Keratinocyte (primary cell): ENCODE measurements around the gene NCOA4. TPM values are rescaled to one million over a fixed set of nuclear protein-coding genes. Genes with fewer than 3 reads are reported as not detected.

Source experiments
- DNase-seq: peaks from one replicate; pipeline ENCODE4 v3.0.0-alpha.2; 2011; ENCODE audit warnings: low read depth, missing footprints, low spot score
- FAIRE-seq: peaks from 2 replicates; lab custom pipeline; 2011; peaks lifted over from hg19 to GRCh38; lab: Jason Lieb, UNC
- H2AFZ ChIP-seq: 2 replicates; pipeline ENCODE4 v1.6.0; 2012; ENCODE audit warnings: low read length, control low read depth, inconsistent platforms; ENCODE audit not compliant: control insufficient read depth
- H3K27ac ChIP-seq: 2 replicates; pipeline ENCODE4 v1.5.1; 2011; ENCODE audit warnings: low read length; ENCODE audit not compliant: control insufficient read depth, insufficient read depth
- H3K27me3 ChIP-seq: 3 replicates; pipeline ENCODE4 v1.6.0; 2011; ENCODE audit warnings: low read length; ENCODE audit not compliant: control insufficient read depth, insufficient read depth; ENCODE audit errors: extremely low read depth
- H3K36me3 ChIP-seq, 2 experiments: 2 replicates in 1 of 2; 3 replicates in 1 of 2; pipeline ENCODE4 v1.5.1; 2011; ENCODE audit warnings: low read length in 2 of 2, mild to moderate bottlenecking in 1 of 2; ENCODE audit not compliant: control insufficient read depth in 2 of 2, insufficient read depth in 2 of 2; ENCODE audit errors: extremely low read depth in 1 of 2
- H3K4me1 ChIP-seq: 3 replicates; pipeline ENCODE4 v1.5.1; 2011; ENCODE audit warnings: low read length; ENCODE audit not compliant: control insufficient read depth, insufficient read depth; ENCODE audit errors: extremely low read depth
- H3K4me2 ChIP-seq: 3 replicates; pipeline ENCODE4 v1.6.0; 2011; ENCODE audit warnings: low read depth, low read length; ENCODE audit not compliant: control insufficient read depth, insufficient read depth; ENCODE audit errors: extremely low read depth
- H3K4me3 ChIP-seq, 3 experiments: fragments of 200-600 bp in 1 of 3; sonication (generic) in 1 of 3; 2 replicates in 2 of 3; 3 replicates in 1 of 3; pipeline ENCODE4 v1.5.1; 2011 to 2016; ENCODE audit warnings: low read length in 3 of 3, mild to moderate bottlenecking in 3 of 3, control low read depth in 2 of 3, inconsistent platforms in 1 of 3, low read depth in 1 of 3, mixed read lengths in 1 of 3, mixed run types in 1 of 3, moderate library complexity in 1 of 3; ENCODE audit not compliant: control insufficient read depth in 2 of 3, insufficient read depth in 2 of 3; ENCODE audit errors: extremely low read depth in 1 of 3
- H3K79me2 ChIP-seq: 2 replicates; pipeline ENCODE4 v1.6.0; 2012; ENCODE audit warnings: low read length; ENCODE audit not compliant: control insufficient read depth, insufficient read depth
- H3K9ac ChIP-seq: 3 replicates; pipeline ENCODE4 v1.6.0; 2011; ENCODE audit warnings: low read length; ENCODE audit not compliant: control insufficient read depth, insufficient read depth; ENCODE audit errors: extremely low read depth
- H3K9me1 ChIP-seq: 3 replicates; pipeline ENCODE4 v1.6.0; 2011; ENCODE audit warnings: low read length; ENCODE audit not compliant: control insufficient read depth, insufficient read depth; ENCODE audit errors: extremely low read depth
- H3K9me3 ChIP-seq: 2 replicates; pipeline ENCODE4 v1.5.1; 2012; ENCODE audit warnings: low read depth, low read length; ENCODE audit not compliant: control insufficient read depth
- H4K20me1 ChIP-seq: 3 replicates; pipeline ENCODE4 v1.6.0; 2011; ENCODE audit warnings: low read length; ENCODE audit not compliant: control insufficient read depth, insufficient read depth; ENCODE audit errors: extremely low read depth
- EZH2 ChIP-seq: IDR thresholded peaks from one replicate; pipeline ENCODE4 v1.6.1; 2012; ENCODE audit warnings: inconsistent platforms, mild to moderate bottlenecking, low read length, moderate library complexity
- dilution Hi-C: fragments of 300-500 bp; cut with MboI; formaldehyde crosslinking; loops from one replicate; pipeline ENCODE4 v1.7.0; 2020; ENCODE audit warnings: low sequenced_read_pairs; ENCODE audit not compliant: extremely low pct_ligation_motif_present
- polyA plus RNA-seq, 5 experiments: library from polyadenylated mRNA; depleted of rRNA in 3 of 5; stranded (reverse) in 3 of 5; stranded (forward) in 1 of 5; unstranded in 1 of 5; fragments of >200 nt; gene quantifications; 1 replicate in 1 of 5; 2 replicates in 3 of 5; 3 replicates in 1 of 5; pipeline versions ENCODE4 v1.2.1 to v1.2.3, GENCODE V29; 2011 to 2012; ENCODE audit warnings: missing spikeins in 2 of 5, low read depth in 1 of 5, low replicate concordance in 1 of 5
- TF ChIP-seq, protein P1 (sequence below), 3 experiments: IDR thresholded peaks in 1 of 3; conservative IDR thresholded peaks in 1 of 3; optimal IDR thresholded peaks in 1 of 3; 2 replicates in 2 of 3; 3 replicates in 1 of 3; pipeline versions ENCODE3 to v1.5.1; 2011; ENCODE audit warnings: low read length in 3 of 3, mild to moderate bottlenecking in 3 of 3, moderate library complexity in 2 of 3, control low read depth in 1 of 3, inconsistent platforms in 1 of 3; ENCODE audit not compliant: insufficient read depth in 2 of 3; ENCODE audit errors: extremely low read depth in 1 of 3

NCOA4 gene
- polyA plus RNA-seq, 1 donor (not counting 4 experiments of a cell fraction or from before 2014, with no cell fraction given), result 179 TPM

DNA sequence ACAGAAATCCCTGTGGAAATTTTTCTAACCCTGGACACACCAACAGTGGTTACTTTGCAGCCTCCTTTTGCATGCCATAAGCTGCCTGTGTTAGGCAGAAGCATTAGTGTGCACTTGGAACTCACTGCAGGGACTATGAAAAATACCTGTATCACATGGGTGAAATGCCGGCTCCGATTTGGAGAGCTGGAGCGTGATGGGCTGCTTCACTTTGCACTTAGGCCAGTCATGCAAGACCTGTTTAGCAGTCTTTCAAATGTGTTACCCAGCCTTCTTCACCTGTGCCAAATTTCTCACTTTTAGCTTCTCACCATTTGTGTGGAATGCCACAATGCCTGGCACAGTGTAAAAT lies 11.3 kb downstream of the NCOA4 start:
- FAIRE-seq (no peak), DNase-seq (no peak)
- Histone ChIP-seq H3K4me3 (no peak overlapping the region), H3K36me3 (peaks cover 9 to 17% of the 10 kb centered on the region in 2 experiments), H3K27ac (no peak overlapping the region), H3K27me3 (no peaks in the 10 kb centered on the region), H3K79me2 (peaks cover 97% of the 10 kb centered on the region), H3K9me1 (peaks cover 8% of the 10 kb centered on the region), H3K4me2 (no peak overlapping the region), H2AFZ (no peak overlapping the region), H4K20me1 (peaks cover 38% of the 10 kb centered on the region), H3K4me1 (peaks cover 31% of the 10 kb centered on the region), H3K9me3 (no peaks in the 10 kb centered on the region), H3K9ac (no peak overlapping the region)
- TF ChIP-seq EZH2, result no peak
- TF ChIP-seq, protein P1, sequence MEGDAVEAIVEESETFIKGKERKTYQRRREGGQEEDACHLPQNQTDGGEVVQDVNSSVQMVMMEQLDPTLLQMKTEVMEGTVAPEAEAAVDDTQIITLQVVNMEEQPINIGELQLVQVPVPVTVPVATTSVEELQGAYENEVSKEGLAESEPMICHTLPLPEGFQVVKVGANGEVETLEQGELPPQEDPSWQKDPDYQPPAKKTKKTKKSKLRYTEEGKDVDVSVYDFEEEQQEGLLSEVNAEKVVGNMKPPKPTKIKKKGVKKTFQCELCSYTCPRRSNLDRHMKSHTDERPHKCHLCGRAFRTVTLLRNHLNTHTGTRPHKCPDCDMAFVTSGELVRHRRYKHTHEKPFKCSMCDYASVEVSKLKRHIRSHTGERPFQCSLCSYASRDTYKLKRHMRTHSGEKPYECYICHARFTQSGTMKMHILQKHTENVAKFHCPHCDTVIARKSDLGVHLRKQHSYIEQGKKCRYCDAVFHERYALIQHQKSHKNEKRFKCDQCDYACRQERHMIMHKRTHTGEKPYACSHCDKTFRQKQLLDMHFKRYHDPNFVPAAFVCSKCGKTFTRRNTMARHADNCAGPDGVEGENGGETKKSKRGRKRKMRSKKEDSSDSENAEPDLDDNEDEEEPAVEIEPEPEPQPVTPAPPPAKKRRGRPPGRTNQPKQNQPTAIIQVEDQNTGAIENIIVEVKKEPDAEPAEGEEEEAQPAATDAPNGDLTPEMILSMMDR (optimal IDR thresholded peaks at IDR 0.05 in 1 of 3, IDR thresholded peaks at IDR 0.05 in 1 of 3, conservative IDR thresholded peaks at IDR 0.05 in 1 of 3; ENCODE audit: extremely low read depth in 1 of 3, insufficient read depth in 2 of 3, low read length in 3 of 3), result no peak
- dilution Hi-C loops, result no loop called here

DNA sequence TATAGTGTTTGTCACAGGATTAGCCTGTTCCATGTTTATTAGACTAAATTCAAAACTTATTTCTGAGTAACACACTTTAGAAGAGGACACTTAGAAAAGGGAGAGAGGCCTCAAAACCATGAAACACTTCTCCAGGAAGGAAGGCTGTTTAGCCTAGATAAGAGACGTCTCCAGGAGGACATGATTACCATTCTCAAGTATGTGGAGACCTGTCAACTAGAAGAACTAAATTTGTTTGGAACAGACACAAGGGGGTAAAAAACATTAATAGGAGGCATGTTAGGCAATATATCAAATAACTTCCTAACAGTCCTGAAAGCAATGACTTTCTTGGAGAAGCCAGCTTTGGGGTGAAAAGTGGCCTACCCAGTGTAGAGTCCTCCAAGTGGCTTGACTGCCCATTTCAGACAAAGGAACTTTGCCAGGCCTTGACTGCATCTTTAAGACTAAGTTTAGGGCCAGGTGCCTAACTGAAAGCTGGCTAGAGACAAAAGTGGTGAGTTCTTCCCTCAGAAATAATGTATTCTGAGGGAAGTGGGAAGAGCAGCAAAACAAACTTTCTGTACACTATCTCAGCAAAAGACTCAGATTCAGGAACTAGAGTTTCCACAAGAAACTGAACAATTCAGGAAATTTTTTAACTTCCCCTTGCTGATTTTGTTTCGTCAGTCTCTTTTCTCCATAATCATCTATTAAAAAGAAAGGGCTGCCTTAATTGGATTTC lies 11.8 kb downstream of the NCOA4 start:
- DNase-seq (no peak), FAIRE-seq (no peak)
- no peak overlapping the region for H3K27ac ChIP-seq
- H3K79me2 ChIP-seq, result peaks cover 91% of the 10 kb centered on the region
- TF ChIP-seq EZH2, result no peak
- TF ChIP-seq, protein P1 (optimal IDR thresholded peaks at IDR 0.05 in 1 of 3, IDR thresholded peaks at IDR 0.05 in 1 of 3, conservative IDR thresholded peaks at IDR 0.05 in 1 of 3; ENCODE audit: extremely low read depth in 1 of 3, insufficient read depth in 2 of 3, low read length in 3 of 3), result no peak
- peaks cover 31% of the 10 kb centered on the region for H3K4me1 ChIP-seq
- no peak overlapping the region for H2AFZ ChIP-seq
- H3K9me3 ChIP-seq, result no peaks in the 10 kb centered on the region
- H3K27me3 ChIP-seq, result no peaks in the 10 kb centered on the region
- dilution Hi-C loops, result no loop called here
- H3K4me2 ChIP-seq, result no peak overlapping the region
- no peak overlapping the region for H3K9ac ChIP-seq
- H4K20me1 ChIP-seq, result peaks cover 36% of the 10 kb centered on the region
- no peak overlapping the region for H3K4me3 ChIP-seq
- peaks cover 8% of the 10 kb centered on the region for H3K9me1 ChIP-seq
- peaks cover 9 to 22% of the 10 kb centered on the region in 2 experiments for H3K36me3 ChIP-seq
